SK-N-SH treated with all-trans-retinoic acid at 6 μM for 48 hours (cell line): ENCODE results near the gene TARS2.

Source experiments
- ATAC-seq: fragments of 200-7000 bp; cut with Tn5 transposase; 3 replicates; pipeline ENCODE4 v1.9.1; 2020; ENCODE audit warnings: mild to moderate bottlenecking, moderate library complexity
- ARNTL ChIP-seq: fragments of 450-650 bp; formaldehyde crosslinking; IDR thresholded peaks from 2 replicates; pipeline ENCODE4 v1.5.0; 2020; ENCODE audit warnings: low read depth, mild to moderate bottlenecking, moderate library complexity, borderline replicate concordance
- BACH2 ChIP-seq: fragments of 250-450 bp; sonication (Bioruptor Pico); IDR thresholded peaks from 2 replicates; pipeline ENCODE4 v1.9.0; 2021; ENCODE audit warnings: mild to moderate bottlenecking, borderline replicate concordance
- CREB5 ChIP-seq: fragments of 250-450 bp; sonication (Bioruptor Pico); IDR thresholded peaks from 2 replicates; pipeline ENCODE4 v1.5.1; 2020; ENCODE audit warnings: low read depth, mild to moderate bottlenecking, moderate library complexity
- CSDC2 ChIP-seq: fragments of 250-450 bp; sonication (Bioruptor Pico); IDR thresholded peaks from 2 replicates; pipeline ENCODE4 v1.5.0; 2020; ENCODE audit warnings: mild to moderate bottlenecking, moderate library complexity
- CSRNP3 ChIP-seq: fragments of 250-450 bp; sonication (Bioruptor Pico); IDR thresholded peaks from 2 replicates; pipeline ENCODE4 v1.5.1; 2021; ENCODE audit warnings: mild to moderate bottlenecking, moderate library complexity
- ESRRG ChIP-seq: fragments of 250-450 bp; sonication (Bioruptor Pico); IDR thresholded peaks from 2 replicates; pipeline ENCODE4 v1.6.1; 2021; ENCODE audit warnings: mild to moderate bottlenecking
- ISL1 ChIP-seq: fragments of 250-450 bp; sonication (Bioruptor Pico); IDR thresholded peaks from 2 replicates; pipeline ENCODE4 v2.1.2; 2022; ENCODE audit warnings: mild to moderate bottlenecking, moderate library complexity
- OSR1 ChIP-seq: fragments of 250-450 bp; sonication (Bioruptor Pico); IDR thresholded peaks from 2 replicates; pipeline ENCODE4 v1.8.0; 2022; ENCODE audit warnings: moderate library complexity, mild to moderate bottlenecking, inconsistent platforms
- PATZ1 ChIP-seq: fragments of 250-450 bp; sonication (Bioruptor Pico); IDR thresholded peaks from 2 replicates; pipeline ENCODE4 v1.8.0; 2020; ENCODE audit warnings: mild to moderate bottlenecking, moderate library complexity, borderline replicate concordance
- POU6F1 ChIP-seq: fragments of 250-450 bp; sonication (Bioruptor Pico); IDR thresholded peaks from 2 replicates; pipeline ENCODE4 v1.8.0; 2021; ENCODE audit warnings: low read depth, mild to moderate bottlenecking, moderate library complexity, borderline replicate concordance
- PPARA ChIP-seq: fragments of 250-450 bp; sonication (Bioruptor Pico); IDR thresholded peaks from 2 replicates; pipeline ENCODE4 v1.5.0; 2020; ENCODE audit warnings: mild to moderate bottlenecking, borderline replicate concordance
- RARB ChIP-seq: fragments of 250-450 bp; sonication (Bioruptor Pico); IDR thresholded peaks from 2 replicates; pipeline ENCODE4 v1.8.0; 2021; ENCODE audit warnings: mild to moderate bottlenecking, moderate library complexity
- SNAI2 ChIP-seq: fragments of 250-450 bp; sonication (Bioruptor Pico); IDR thresholded peaks from 2 replicates; pipeline ENCODE4 v1.5.0; 2020; ENCODE audit warnings: mild to moderate bottlenecking, moderate library complexity
- TOX ChIP-seq: fragments of 250-450 bp; sonication (Bioruptor Pico); IDR thresholded peaks from 2 replicates; pipeline ENCODE4 v1.8.0; 2021; ENCODE audit warnings: mild to moderate bottlenecking, moderate library complexity, borderline replicate concordance
- TSHZ2 ChIP-seq: fragments of 250-450 bp; sonication (Bioruptor Pico); IDR thresholded peaks from 2 replicates; pipeline ENCODE4 v1.5.0; 2020; ENCODE audit warnings: mild to moderate bottlenecking, moderate library complexity
- ZFP30 ChIP-seq: fragments of 450-650 bp; formaldehyde crosslinking; IDR thresholded peaks from 2 replicates; pipeline ENCODE4 v1.5.0; 2022; ENCODE audit warnings: mild to moderate bottlenecking, moderate library complexity
- ZNF565 ChIP-seq: fragments of 450-650 bp; formaldehyde crosslinking; conservative IDR thresholded peaks from 2 replicates; pipeline ENCODE4 v1.5.0; 2020; ENCODE audit warnings: low read depth, mild to moderate bottlenecking, moderate library complexity
- ZNF8 ChIP-seq: fragments of 450-650 bp; formaldehyde crosslinking; IDR thresholded peaks from 2 replicates; pipeline ENCODE4 v1.5.0; 2020; ENCODE audit warnings: mild to moderate bottlenecking, moderate library complexity

The TARS2 gene

GRCh38 chr1:150516616-150517015 is 29.4 kb downstream of the TARS2 start:
- TF ChIP-seq SNAI2 (CRISPR knock-in tag) (no peak), ZNF8 (CRISPR knock-in tag) (no peak), TSHZ2 (CRISPR knock-in tag) (no peak), OSR1 (CRISPR knock-in tag) (no peak), ZFP30 (CRISPR knock-in tag) (no peak)
- ATAC-seq, result no peak

- no peak for ATAC-seq
- no peak for TF ChIP-seq CSRNP3 (CRISPR knock-in tag)
- no peak for TF ChIP-seq ZFP30 (CRISPR knock-in tag)
- no peak for TF ChIP-seq BACH2 (CRISPR knock-in tag)
- TF ChIP-seq PPARA (CRISPR knock-in tag), result no peak
- no peak for TF ChIP-seq PATZ1 (CRISPR knock-in tag)
- no peak for TF ChIP-seq TSHZ2 (CRISPR knock-in tag)
- TF ChIP-seq ZNF8 (CRISPR knock-in tag), result no peak
- TF ChIP-seq ARNTL (CRISPR knock-in tag), result no peak
- TF ChIP-seq CSDC2 (CRISPR knock-in tag), result no peak
- no peak for TF ChIP-seq CREB5 (CRISPR knock-in tag)
- no peak for TF ChIP-seq RARB (CRISPR knock-in tag)
- TF ChIP-seq ISL1 (CRISPR knock-in tag), result no peak
- TF ChIP-seq TOX (CRISPR knock-in tag), result no peak
- no peak for TF ChIP-seq POU6F1 (CRISPR knock-in tag)
- TF ChIP-seq ESRRG (CRISPR knock-in tag), result no peak
- TF ChIP-seq ZNF565 (CRISPR knock-in tag), result no peak
Measured at GRCh38 chr1:150521196-150521968, 34.2 kb downstream of the TARS2 start.
